ENCODE data around the gene TBC1D20.
"Not testable (repeated sequence)": the region's sequence is repeated elsewhere in the genome, so short reads cannot be mapped to it uniquely, and the experiment has no call there.

The TBC1D20 gene

GRCh38 chr20:400128-400453 is 62.2 kb downstream of the TBC1D20 start:
- DNase-seq = no peak

GRCh38 chr20:399182-399707 is 63.1 kb downstream of the TBC1D20 start:
- DNase-seq = no peak

- no peak for DNase-seq
These were observed 64.7 kb downstream of the TBC1D20 start for GRCh38 chr20:397432-398237.

GRCh38 chr20:396619-397431 is 65.5 kb downstream of the TBC1D20 start:
- no peak for DNase-seq

GRCh38 chr20:396252-396618 is 66.1 kb downstream of the TBC1D20 start:
- DNase-seq = no peak

GRCh38 chr20:393296-393695 is 69.0 kb downstream of the TBC1D20 start:
- DNase-seq = not testable (repeated sequence)

GRCh38 chr20:391041-391711 is 71.2 kb downstream of the TBC1D20 start:
- DNase-seq = no peak

- no peak for DNase-seq
These were observed 73.1 kb downstream of the TBC1D20 start for GRCh38 chr20:389220-389619.

GRCh38 chr20:388034-388994 is 74.0 kb downstream of the TBC1D20 start:
- DNase-seq = no peak

GRCh38 chr20:387520-387919 is 74.8 kb downstream of the TBC1D20 start:
- no peak for DNase-seq

- not testable (repeated sequence) for DNase-seq
These were observed 75.7 kb downstream of the TBC1D20 start for GRCh38 chr20:386634-387033.

All from CD4-positive, alpha-beta T cell treated with Interleukin-4 for 1 hour (primary cell).